Measurements from ENCODE around the gene PHF5A.
"Not testable (repeated sequence)": the region's sequence is repeated elsewhere in the genome, so short reads cannot be mapped to it uniquely, and the experiment has no call there.

PHF5A gene

GRCh38 chr22:41469218-41469851 lies 843 bp upstream of the PHF5A start:
- peak overlapping the region; percentile 87 for H3K4me3 ChIP-seq (ENCODE audit: low read depth, low read length)
- DNase-seq (ENCODE audit: low read depth), result peak; percentile 48
- TF ChIP-seq MYC (IDR thresholded peaks at IDR 0.05; ENCODE audit: low read depth, low read length) (no peak), CTCF (IDR thresholded peaks at IDR 0.05; ENCODE audit: low read depth, low read length) (peak; percentile 2), MAX (IDR thresholded peaks at IDR 0.05; ENCODE audit: low read depth, low read length) (no peak; the same call in 1 of the 2 replicates), POLR2A (IDR thresholded peaks at IDR 0.05; ENCODE audit: extremely low read depth, insufficient read length) (no peak)

- DNase-seq (ENCODE audit: low read depth), result no peak
- H3K4me3 ChIP-seq (ENCODE audit: low read depth, low read length), result no peak overlapping the region
- TF ChIP-seq CTCF (IDR thresholded peaks at IDR 0.05; ENCODE audit: low read depth, low read length) (no peak), MYC (IDR thresholded peaks at IDR 0.05; ENCODE audit: low read depth, low read length) (no peak), MAX (IDR thresholded peaks at IDR 0.05; ENCODE audit: low read depth, low read length) (no peak), POLR2A (IDR thresholded peaks at IDR 0.05; ENCODE audit: extremely low read depth, insufficient read length) (no peak)
Observed at GRCh38 chr22:41461901-41462300, 6.6 kb downstream of the PHF5A start.

- DNase-seq (ENCODE audit: low read depth); H3K4me3 ChIP-seq (ENCODE audit: low read depth, low read length): not testable (repeated sequence)
Observed at GRCh38 chr22:41460071-41460470, 8.4 kb downstream of the PHF5A start.

- TF ChIP-seq CTCF (IDR thresholded peaks at IDR 0.05; ENCODE audit: low read depth, low read length), result no peak
- no peak for TF ChIP-seq MYC (IDR thresholded peaks at IDR 0.05; ENCODE audit: low read depth, low read length)
- TF ChIP-seq MAX (IDR thresholded peaks at IDR 0.05; ENCODE audit: low read depth, low read length), result no peak
- TF ChIP-seq POLR2A (IDR thresholded peaks at IDR 0.05; ENCODE audit: extremely low read depth, insufficient read length), result no peak
Observed at GRCh38 chr22:41459431-41459830, 9.1 kb downstream of the PHF5A start.

GRCh38 chr22:41458161-41458728 lies 10.2 kb downstream of the PHF5A start:
- no peak overlapping the region for H3K4me3 ChIP-seq (ENCODE audit: low read depth, low read length)
- DNase-seq (ENCODE audit: low read depth), result peak; percentile 31
- no peak for TF ChIP-seq MAX (IDR thresholded peaks at IDR 0.05; ENCODE audit: low read depth, low read length)
- TF ChIP-seq MYC (IDR thresholded peaks at IDR 0.05; ENCODE audit: low read depth, low read length), result no peak
- no peak for TF ChIP-seq POLR2A (IDR thresholded peaks at IDR 0.05; ENCODE audit: extremely low read depth, insufficient read length)
- no peak for TF ChIP-seq CTCF (IDR thresholded peaks at IDR 0.05; ENCODE audit: low read depth, low read length)

More at GRCh38 chr22:41459431-41459830, 9.1 kb downstream of the PHF5A start:
- no peak overlapping the region for H3K4me3 ChIP-seq (ENCODE audit: low read depth, low read length)
- DNase-seq (ENCODE audit: low read depth), result no peak

GRCh38 chr22:41448189-41448808 lies 20.2 kb downstream of the PHF5A start:
- peak overlapping the region; percentile 86 for H3K4me3 ChIP-seq (ENCODE audit: low read depth, low read length)
- DNase-seq (ENCODE audit: low read depth), result peak; percentile 99
- peak; percentile 84 for TF ChIP-seq MYC (IDR thresholded peaks at IDR 0.05; ENCODE audit: low read depth, low read length)
- TF ChIP-seq MAX (IDR thresholded peaks at IDR 0.05; ENCODE audit: low read depth, low read length), result peak; percentile 49
- no peak for TF ChIP-seq CTCF (IDR thresholded peaks at IDR 0.05; ENCODE audit: low read depth, low read length)
- peak; percentile 49 for TF ChIP-seq POLR2A (IDR thresholded peaks at IDR 0.05; ENCODE audit: extremely low read depth, insufficient read length)
